ENCODE measurements around the gene FPGS. TPM values are rescaled to one million over a fixed set of nuclear protein-coding genes. Genes with fewer than 3 reads are reported as not detected.

Gene FPGS
- total RNA-seq, 1 experiment from 2014 or later = 70.6 TPM

- TF ChIP-seq POLR2A (IDR thresholded peaks at IDR 0.05; ENCODE audit: borderline replicate concordance, extremely low read depth, insufficient read depth, insufficient read length) (no peak), ZBTB33 (IDR thresholded peaks at IDR 0.05; ENCODE audit: extremely low read depth, insufficient replicate concordance, low read length) (no peak), CTCF (IDR thresholded peaks at IDR 0.05 in 2 of 3, conservative IDR thresholded peaks at IDR 0.05 in 1 of 3; ENCODE audit: borderline replicate concordance in 1 of 3, insufficient read depth in 1 of 3, low read depth in 2 of 3, low read length in 2 of 3) (no peak), MAX (IDR thresholded peaks at IDR 0.05) (no peak), POLR2AphosphoS5 (IDR thresholded peaks at IDR 0.05; ENCODE audit: low read depth, low read length) (no peak), SRF (IDR thresholded peaks at IDR 0.05; ENCODE audit: low read depth) (no peak), ZFX (IDR thresholded peaks at IDR 0.05) (no peak), CBX3 (IDR thresholded peaks at IDR 0.05; ENCODE audit: low read depth) (no peak), YY1 (IDR thresholded peaks at IDR 0.05; ENCODE audit: extremely low read depth, insufficient replicate concordance, low read depth, low read length) (no peak), EZH2phosphoT487 (IDR thresholded peaks at IDR 0.05; ENCODE audit: borderline replicate concordance) (no peak), FOSL1 (IDR thresholded peaks at IDR 0.05; ENCODE audit: low read depth) (no peak), SIN3A (IDR thresholded peaks at IDR 0.05; ENCODE audit: low read depth) (no peak)
- TF ChIP-seq, protein P1, sequence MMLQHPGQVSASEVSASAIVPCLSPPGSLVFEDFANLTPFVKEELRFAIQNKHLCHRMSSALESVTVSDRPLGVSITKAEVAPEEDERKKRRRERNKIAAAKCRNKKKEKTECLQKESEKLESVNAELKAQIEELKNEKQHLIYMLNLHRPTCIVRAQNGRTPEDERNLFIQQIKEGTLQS (IDR thresholded peaks at IDR 0.05) = no peak
- H3K27me3 ChIP-seq (ENCODE audit: insufficient read depth, low read length) = no peaks in the 10 kb centered on the region
- ATAC-seq (no peak), DNase-seq (ENCODE audit: low read depth, low spot score) (no peak)
- H3K4me2 ChIP-seq (ENCODE audit: low read length) = no peak overlapping the region
- no peaks in the 10 kb centered on the region for H3K36me3 ChIP-seq (ENCODE audit: control insufficient read depth in 1 of 2, insufficient read depth in 2 of 2, low read length in 2 of 2)
- no TSS peak for BruUV-seq (replicated peaks)
- H3K4me1 ChIP-seq (ENCODE audit: control insufficient read depth in 1 of 2, insufficient read depth in 2 of 2, low read length in 2 of 2) = peaks cover 6 to 12% of the 10 kb centered on the region in 2 experiments; a peak in 3 of 4 replicates
- H3K9me3 ChIP-seq (ENCODE audit: control insufficient read depth in 1 of 2, insufficient read depth in 1 of 2, low read depth in 1 of 2, low read length in 2 of 2) = no peaks in the 10 kb centered on the region
- no peaks in the 10 kb centered on the region for H3K79me2 ChIP-seq (ENCODE audit: insufficient read depth, low read length)
- intact Hi-C loops (cut with micrococcal nuclease) = no loop called here
- no peaks in the 10 kb centered on the region for H3K9me2 ChIP-seq (ENCODE audit: insufficient read depth)
- ChIA-PET RAD21 (ENCODE audit: low non-redundant PET in 1 of 2, low total read pairs in 2 of 2, uncharacterized antibody in 2 of 2, unreplicated experiment in 2 of 2) (no interaction called here), POLR2A (no interaction called here), CTCF (no interaction called here)
- H4K20me1 ChIP-seq (ENCODE audit: insufficient read depth) = no peaks in the 10 kb centered on the region
- H2AFZ ChIP-seq (ENCODE audit: low read depth, low read length, poor library complexity, severe bottlenecking) = no peak overlapping the region
- H3K4me3 ChIP-seq (replicated peaks in 1 of 2; ENCODE audit: low read depth in 1 of 2, low read length in 2 of 2) = no peak overlapping the region
- H3K9ac ChIP-seq (ENCODE audit: low read length) = no peak overlapping the region
- H3K27ac ChIP-seq (ENCODE audit: low read depth, low read length) = no peak overlapping the region
Measured at GRCh38 chr9:127822108-127822507, 19.4 kb downstream of the FPGS start.
